Fibroblast of the aortic adventitia (primary cell): ENCODE measurements around the gene CD44. TPM values are rescaled to one million over a fixed set of nuclear protein-coding genes. Genes with fewer than 3 reads are reported as not detected.

Source experiments
- DNase-seq: peaks from one replicate; pipeline ENCODE4 v3.0.0-alpha.2; 2010; ENCODE audit warnings: low read depth
- H3K4me3 ChIP-seq: 2 replicates; pipeline ENCODE4 v1.5.1; 2011; ENCODE audit warnings: low read depth, mild to moderate bottlenecking, control low read depth, low read length, moderate library complexity
- CTCF ChIP-seq: IDR thresholded peaks from 2 replicates; pipeline ENCODE4 v1.5.1; 2011; ENCODE audit warnings: mild to moderate bottlenecking, low read length, control low read depth, inconsistent platforms; ENCODE audit not compliant: insufficient read depth
- total RNA-seq: library from RNA; depleted of rRNA; stranded (reverse); fragments of >200 nt; gene quantifications from 2 replicates; pipeline ENCODE4 v1.2.3, GENCODE V29; 2012; ENCODE audit warnings: low replicate concordance

Gene CD44
- total RNA-seq, 1 donor = 458 TPM

DNA sequence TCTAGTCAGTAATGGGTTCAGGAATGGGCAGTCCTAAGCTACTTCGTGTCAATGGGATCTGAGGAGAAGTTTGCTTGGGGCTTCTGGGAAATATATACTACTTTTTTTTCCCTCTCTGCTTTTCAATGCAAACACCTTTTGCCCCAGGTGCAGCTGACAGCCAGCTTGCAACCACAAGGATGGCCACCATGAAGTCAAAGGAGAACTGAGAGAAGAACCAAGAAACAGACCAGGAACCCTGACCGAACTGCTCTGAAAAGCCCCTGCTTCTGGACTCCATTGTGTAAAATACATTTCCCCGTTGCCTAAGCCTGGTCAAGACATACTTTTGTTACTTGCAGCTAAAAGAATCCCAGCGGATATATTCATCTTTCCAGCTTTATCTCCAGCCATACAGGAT lies 20.1 kb upstream of the CD44 start:
- H3K4me3 ChIP-seq = no peak overlapping the region
- DNase-seq = no peak
- TF ChIP-seq CTCF = no peak

GRCh38 chr11:35121326-35121865 lies 17.6 kb upstream of the CD44 start:
- no peak overlapping the region for H3K4me3 ChIP-seq
- DNase-seq = no peak
- no peak for TF ChIP-seq CTCF

- no peak for TF ChIP-seq CTCF
- H3K4me3 ChIP-seq = no peak overlapping the region
- no peak for DNase-seq
Measured at GRCh38 chr11:35122308-35122707, 16.7 kb upstream of the CD44 start.

DNA sequence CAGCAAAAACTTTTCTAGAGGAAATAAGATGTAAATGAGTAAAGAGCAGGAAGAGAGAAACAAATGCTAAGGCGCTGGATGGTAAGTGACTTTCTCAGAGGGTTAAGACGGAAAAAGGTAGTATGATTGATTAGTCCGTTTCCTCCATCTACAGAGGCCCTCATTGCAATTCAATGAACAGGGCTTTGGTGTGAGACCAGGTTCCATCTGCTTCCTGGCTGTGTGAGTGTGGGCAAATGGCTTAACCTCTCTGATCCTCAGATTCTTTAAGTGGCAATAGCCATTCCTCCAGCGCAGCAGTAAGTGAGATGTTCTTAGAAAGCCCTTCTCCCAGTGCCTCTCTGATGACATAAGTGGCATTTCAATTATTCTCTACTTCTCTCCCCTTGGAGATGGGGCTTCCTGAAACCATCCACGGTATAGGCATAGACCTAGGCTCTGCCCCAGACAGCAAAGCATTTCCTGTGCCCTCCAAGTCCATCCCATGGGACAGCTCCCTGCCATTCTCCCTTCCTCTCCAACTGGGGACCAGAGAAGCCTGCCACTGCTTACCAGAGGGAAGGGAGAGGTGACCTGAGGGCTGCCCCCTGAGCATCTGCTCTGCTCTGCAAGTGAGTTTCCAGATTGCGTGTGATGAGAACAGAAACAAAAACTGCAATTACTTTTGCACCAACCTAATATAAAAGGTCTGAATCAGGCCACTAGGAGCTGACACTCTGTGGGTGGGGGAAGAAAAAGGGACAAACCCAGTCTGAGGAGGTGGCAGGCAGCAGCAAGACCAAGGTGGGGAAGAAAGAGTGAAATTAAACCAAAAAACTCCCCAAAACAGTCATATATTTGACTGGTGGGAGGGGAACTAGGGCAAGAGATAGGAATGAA lies 12.7 kb upstream of the CD44 start:
- DNase-seq = no peak
- no peak overlapping the region for H3K4me3 ChIP-seq
- TF ChIP-seq CTCF = peak; percentile 8

DNA sequence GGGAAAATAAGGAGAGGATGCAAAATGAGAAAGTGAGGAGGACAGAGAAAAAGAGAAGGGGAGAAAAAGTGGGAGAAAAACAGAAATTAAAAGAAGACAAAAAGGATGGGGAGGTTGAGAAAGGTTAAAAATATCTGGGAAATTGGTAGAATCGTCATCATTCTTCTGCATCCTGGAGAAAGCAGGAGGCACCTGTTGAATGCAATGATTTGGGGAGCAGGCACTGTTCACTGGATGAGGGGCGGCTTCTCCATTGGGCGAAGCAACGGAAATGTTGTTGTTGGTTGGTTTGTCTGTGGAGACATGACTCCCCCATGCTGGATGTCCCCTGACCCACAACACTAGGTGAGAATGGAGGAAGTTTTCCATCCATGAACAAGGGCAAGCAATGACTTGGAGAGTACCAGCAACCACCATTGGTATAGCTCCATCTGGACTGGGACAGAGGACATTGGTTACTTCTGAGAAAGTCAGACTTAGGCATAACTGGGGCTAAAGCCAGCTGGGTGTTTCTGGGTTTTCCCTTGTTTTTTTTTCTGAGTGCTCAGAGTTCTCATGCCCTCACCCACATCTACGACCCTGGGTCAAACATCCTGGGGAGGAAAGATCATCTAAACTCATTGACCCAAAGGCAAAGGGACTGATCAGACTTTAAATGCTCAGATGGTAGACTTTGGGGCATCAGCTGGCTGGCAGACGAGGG lies 11.9 kb upstream of the CD44 start:
- no peak overlapping the region for H3K4me3 ChIP-seq
- TF ChIP-seq CTCF = no peak
- DNase-seq = no peak

DNA sequence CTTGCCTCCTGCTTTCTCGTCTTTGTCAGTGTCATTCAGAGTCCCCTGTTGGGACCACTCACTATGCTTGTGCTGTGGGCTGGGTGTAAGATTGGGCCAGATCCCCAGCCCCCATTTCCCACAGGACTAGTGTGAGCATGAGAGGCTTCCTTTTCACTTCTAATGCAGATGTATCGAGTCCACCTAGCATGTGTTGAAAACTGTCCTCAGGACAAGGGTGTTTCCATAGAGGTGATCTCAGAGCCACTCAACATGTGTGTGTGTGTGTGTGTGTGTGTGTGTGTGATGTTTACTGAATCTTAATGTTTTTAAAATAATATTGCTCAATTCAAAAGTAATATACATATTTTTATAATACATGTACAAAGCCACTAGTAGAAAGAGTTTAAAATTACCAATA lies 11.4 kb upstream of the CD44 start:
- no peak overlapping the region for H3K4me3 ChIP-seq
- DNase-seq = no peak
- TF ChIP-seq CTCF = no peak
